GM19455 (cell line): ENCODE data around the gene LY6G6D.

Source experiments
- ATAC-seq: cut with Tn5 transposase; IDR thresholded peaks from one replicate; pipeline ENCODE4 v1.9.1; 2021; ENCODE audit not compliant: unreplicated experiment

The LY6G6D gene

GRCh38 chr6:31762356-31762755 is 47.2 kb downstream of the LY6G6D start, which contains the start of gene SAPCD1:
Gene SAPCD1, plus strand, starts transcription at chr6:31762656. Its CDS starts 399 bp downstream, at chr6:31763055.
- ATAC-seq, result no peak

- ATAC-seq, result no peak
Observed at GRCh38 chr6:31762878-31763618, 47.9 kb downstream of the LY6G6D start.

GRCh38 chr6:31763619-31763940 is 48.4 kb downstream of the LY6G6D start:
- no peak for ATAC-seq

GRCh38 chr6:31764198-31764597 is 49.0 kb downstream of the LY6G6D start:
- ATAC-seq, result no peak

GRCh38 chr6:31765559-31765909 is 50.4 kb downstream of the LY6G6D start:
- ATAC-seq, result no peak

- ATAC-seq, result no peak
Observed at GRCh38 chr6:31765910-31766794, 51.0 kb downstream of the LY6G6D start.

GRCh38 chr6:31767096-31767645 is 52.0 kb downstream of the LY6G6D start:
- ATAC-seq, result no peak
